GM12878 (cell line): ENCODE measurements around the gene CYP4F11. TPM values are rescaled to one million over a fixed set of nuclear protein-coding genes. Genes with fewer than 3 reads are reported as not detected.
"Not testable (repeated sequence)": the region's sequence is repeated elsewhere in the genome, so short reads cannot be mapped to it uniquely, and the experiment has no call there.

Experiments
- ATAC-seq: fragments of 200-7000 bp; cut with Tn5 transposase; 3 replicates; pipeline ENCODE4 v1.9.1; 2020; ENCODE audit warnings: mild to moderate bottlenecking, moderate library complexity
- BruUV-seq: library from RNA; stranded (reverse); fragments of 400-500 nt; replicated peaks from 2 replicates; lab custom pipeline; 2021; lab: Mats Ljungman, UMichigan
- CTCF ChIA-PET: fragments of 300-600 bp; sonication (Branson Sonifier 250); formaldehyde crosslinking; extraction: SDS; loops from one replicate; lab custom pipeline; 2021; ENCODE audit warnings: inconsistent platforms; lab: Yijun Ruan, JAX
- POLR2A ChIA-PET: fragments of 350-600 bp; formaldehyde crosslinking; extraction: SDS; loops from one replicate; lab custom pipeline; 2021; ENCODE audit warnings: inconsistent platforms; lab: Charles Lee
- RAD21 ChIA-PET: fragments of 300-600 bp; sonication (Branson Sonifier 250); formaldehyde crosslinking; loops from one replicate; lab custom pipeline; 2023; ENCODE audit warnings: antibody characterized with exemption; ENCODE audit not compliant: unreplicated experiment; lab: Charles Lee
- SMC1A ChIA-PET: fragments of 300-600 bp; sonication (Branson Sonifier 250); formaldehyde crosslinking; loops from one replicate; lab custom pipeline; 2023; ENCODE audit not compliant: unreplicated experiment, uncharacterized antibody; lab: Charles Lee
- DNase-seq: peaks from one replicate; pipeline ENCODE4 v3.0.0-alpha.2; 2011; ENCODE audit warnings: low read depth, low spot score
- FAIRE-seq: peaks from 3 replicates; lab custom pipeline; 2011; peaks lifted over from hg19 to GRCh38; lab: Jason Lieb, UNC
- H2AFZ ChIP-seq: 2 replicates; pipeline ENCODE4 v1.6.0; 2011; ENCODE audit warnings: low read depth, low read length, control low read depth; ENCODE audit not compliant: control insufficient read depth
- H3K27ac ChIP-seq: 2 replicates; pipeline ENCODE4 v1.5.1; 2011; ENCODE audit warnings: control low read depth; ENCODE audit not compliant: control insufficient read depth, insufficient read depth
- H3K27me3 ChIP-seq, 2 experiments: replicated peaks in 1 of 2; 2 replicates each; pipeline versions ENCODE4 v1.6.0 to v1.6.1; 2011; ENCODE audit warnings: low read length in 1 of 2; ENCODE audit not compliant: control insufficient read depth in 2 of 2, insufficient read depth in 2 of 2
- H3K36me3 ChIP-seq, 2 experiments: 2 replicates each; pipeline ENCODE4 v1.5.1; 2011; ENCODE audit warnings: low read length in 1 of 2; ENCODE audit not compliant: control insufficient read depth in 2 of 2, insufficient read depth in 2 of 2
- H3K4me1 ChIP-seq: 2 replicates; pipeline ENCODE4 v1.6.1; 2011; ENCODE audit warnings: mild to moderate bottlenecking, low read length, moderate library complexity, mixed read lengths; ENCODE audit not compliant: control insufficient read depth, insufficient read depth
- H3K4me2 ChIP-seq: 2 replicates; pipeline ENCODE4 v1.6.0; 2011; ENCODE audit warnings: control low read depth; ENCODE audit not compliant: control insufficient read depth, insufficient read depth
- H3K4me3 ChIP-seq: fragments of 200-600 bp; sonication (generic); 2 replicates; pipeline ENCODE4 v1.5.1; 2016
- H3K79me2 ChIP-seq: 2 replicates; pipeline ENCODE4 v1.6.0; 2011; ENCODE audit warnings: low read length; ENCODE audit not compliant: control insufficient read depth, insufficient read depth
- H3K9ac ChIP-seq: 2 replicates; pipeline ENCODE4 v1.8.0; 2011; ENCODE audit warnings: low read length, control low read depth, mixed read lengths; ENCODE audit not compliant: control insufficient read depth, insufficient read depth
- H3K9me3 ChIP-seq: replicated peaks from 3 replicates; pipeline ENCODE4 v1.5.1; 2011; ENCODE audit warnings: mild to moderate bottlenecking, low read length; ENCODE audit not compliant: control insufficient read depth, insufficient read depth
- H4K20me1 ChIP-seq: 2 replicates; pipeline ENCODE4 v1.6.0; 2011; ENCODE audit not compliant: control insufficient read depth, insufficient read depth
- ASH2L ChIP-seq: fragments of 300-600, 200-600 bp; sonication (generic); IDR thresholded peaks from 2 replicates; pipeline ENCODE4 v1.6.1; 2017; ENCODE audit warnings: low read depth, mild to moderate bottlenecking, borderline replicate concordance
- ATF2 ChIP-seq: IDR thresholded peaks from 2 replicates; pipeline ENCODE4 v1.6.1; 2012; ENCODE audit warnings: low read length, inconsistent platforms
- BCL11A ChIP-seq: IDR thresholded peaks from 2 replicates; pipeline ENCODE4 v1.6.1; 2011; ENCODE audit warnings: low read depth, low read length
- BRCA1 ChIP-seq: IDR thresholded peaks from 2 replicates; pipeline ENCODE4 v1.6.1; 2011; ENCODE audit warnings: low read depth, low read length, improper control_type of control experiment
- E4F1 ChIP-seq: fragments of 450-650 bp; IDR thresholded peaks from 2 replicates; pipeline ENCODE4 v1.6.1; 2018; ENCODE audit warnings: borderline replicate concordance, mild to moderate bottlenecking; ENCODE audit not compliant: partially characterized antibody
- EGR1 ChIP-seq, 2 experiments: IDR thresholded peaks; 1 replicate in 1 of 2; 2 replicates in 1 of 2; pipeline ENCODE4 v1.6.1; 2011 to 2012; ENCODE audit warnings: low read depth in 2 of 2, low read length in 2 of 2, borderline replicate concordance in 1 of 2, mild to moderate bottlenecking in 1 of 2, moderate library complexity in 1 of 2
- POLR2AphosphoS5 ChIP-seq: IDR thresholded peaks from 2 replicates; pipeline ENCODE4 v1.6.1; 2011; ENCODE audit warnings: mild to moderate bottlenecking, low read length, inconsistent platforms
- STAT3 ChIP-seq: IDR thresholded peaks from 2 replicates; pipeline ENCODE4 v1.6.1; 2011; ENCODE audit warnings: low read depth, low read length, improper control_type of control experiment
- WGBS: methylation state at CpG from one replicate; pipeline ENCODE4 v1.1.6; 2016; ENCODE audit warnings: low lambda C conversion rate; ENCODE audit not compliant: insufficient replicate concordance, insufficient coverage; ENCODE audit errors: missing lambda C conversion rate; 5-methylcytosine and 5-hydroxymethylcytosine counted together
- in situ Hi-C: fragments of 300-500 bp; cut with MboI; formaldehyde crosslinking; loops from 9 replicates; pipeline ENCODE4 v1.14.3; 2018; ENCODE audit warnings: mixed read lengths
- intact Hi-C: fragments of 100-400 bp; cut with micrococcal nuclease; formaldehyde crosslinking; loops from one replicate; pipeline ENCODE4 v1.14.2; 2022; ENCODE audit not compliant: unreplicated experiment
- polyA plus RNA-seq, 11 experiments: library from polyadenylated mRNA; depleted of rRNA in 4 of 11; unstranded in 6 of 11; stranded (reverse) in 5 of 11; fragments of >200 nt; fragmentation: Nextera tagmentation in 4 of 11; fragmentation: Illumina TruSeq in 1 of 11; extraction: Ambion mirVana in 4 of 11; extraction: Trizol in 1 of 11; gene quantifications; 1 replicate in 1 of 11; 2 replicates in 10 of 11; pipeline versions ENCODE4 v1.2.1 to v1.2.3, GENCODE V29; 2011 to 2016; ENCODE audit warnings: inconsistent platforms in 2 of 11, missing spikeins in 2 of 11, low read depth in 1 of 11
- total RNA-seq, 4 experiments: library from RNA; depleted of rRNA in 3 of 4; stranded (reverse); fragments of >200 nt in 3 of 4; fragmentation: Illumina TruSeq in 1 of 4; extraction: Trizol in 1 of 4; gene quantifications; 2 replicates each; pipeline versions ENCODE4 v1.2.1 to v1.2.3, GENCODE V29; 2013 to 2021

The CYP4F11 gene
- total and polyA plus RNA-seq, 10 of the 15 experiments (the other 5 are each of a cell fraction or from before 2014, with no cell fraction given) = not detected

GRCh38 chr19:15974856-15975255 lies 40.5 kb upstream of the CYP4F11 start:
- intact Hi-C loops = no loop called here
- no peak overlapping the region for H3K4me2 ChIP-seq
- no TSS peak for BruUV-seq
- WGBS = 5% methylated on average over 5 of the region's 5 CpGs
- FAIRE-seq (no peak), DNase-seq (no peak)
- H3K27ac ChIP-seq = no peak overlapping the region
- H3K4me1 ChIP-seq = no peaks in the 10 kb centered on the region
- no peak overlapping the region for H3K9ac ChIP-seq
- ChIA-PET POLR2A (interaction anchor here (0.6 kb wide), 1 partner anchor 1374 kb away, joined by 3 read pairs; no protein-coding TSS in a partner anchor), SMC1A (no interaction called here)
- H3K9me3 ChIP-seq = no peaks in the 10 kb centered on the region
- H3K27me3 ChIP-seq = no peaks in the 10 kb centered on the region
- H3K4me3 ChIP-seq = no peak overlapping the region
- H2AFZ ChIP-seq = no peak overlapping the region
- no peaks in the 10 kb centered on the region for H3K36me3 ChIP-seq
- TF ChIP-seq BCL11A (no peak), ASH2L (no peak), EGR1 (IDR thresholded peaks at IDR 0.05; ENCODE audit: borderline replicate concordance in 1 of 2, low read depth in 2 of 2, low read length in 2 of 2) (no peak), ATF2 (no peak), BRCA1 (no peak), POLR2AphosphoS5 (no peak), E4F1 (no peak), STAT3 (no peak)
- TF ChIP-seq, all 136 proteins: peak for 0
- ATAC-seq = no peak
- Histone ChIP-seq H4K20me1 (no peaks in the 10 kb centered on the region), H3K79me2 (no peaks in the 10 kb centered on the region)
- RAD21 ChIA-PET = no interaction called here
- CTCF ChIA-PET = no interaction called here
- in situ Hi-C loops = no loop called here

GRCh38 chr19:15972043-15972442 lies 37.7 kb upstream of the CYP4F11 start:
- BruUV-seq, CTCF ChIA-PET, H3K9me3 ChIP-seq, H2AFZ ChIP-seq, H3K36me3 ChIP-seq, intact Hi-C loops, H3K4me3 ChIP-seq, POLR2A ChIA-PET, H3K27me3 ChIP-seq, H3K9ac ChIP-seq, DNase-seq, H4K20me1 ChIP-seq, H3K79me2 ChIP-seq, RAD21 ChIA-PET, FAIRE-seq, H3K4me2 ChIP-seq, ATAC-seq, SMC1A ChIA-PET, H3K4me1 ChIP-seq, in situ Hi-C loops, H3K27ac ChIP-seq: not testable (repeated sequence)
